H1 (cell line): ENCODE measurements around the gene RFXANK. TPM values are rescaled to one million over a fixed set of nuclear protein-coding genes. Genes with fewer than 3 reads are reported as not detected.

Source experiments
- HDAC2 ChIP-seq, 2 experiments: fragments of 300-600 bp in 1 of 2; sonication (generic) in 1 of 2; IDR thresholded peaks; 2 replicates each; pipeline ENCODE4 v1.6.1; 2011 to 2012; ENCODE audit warnings: low read depth in 2 of 2, low read length in 2 of 2, mild to moderate bottlenecking in 2 of 2, moderate library complexity in 2 of 2, borderline replicate concordance in 1 of 2, inconsistent platforms in 1 of 2
- KDM1A ChIP-seq: fragments of 200-600, 300-600 bp; sonication (generic); IDR thresholded peaks from 2 replicates; pipeline ENCODE4 v1.7.1; 2016; ENCODE audit warnings: mild to moderate bottlenecking, low read length, borderline replicate concordance
- POLR2A ChIP-seq, 2 experiments: IDR thresholded peaks; 1 replicate in 1 of 2; 2 replicates in 1 of 2; pipeline ENCODE4 v1.6.1; 2011; ENCODE audit warnings: low read depth in 2 of 2, low read length in 2 of 2, mild to moderate bottlenecking in 2 of 2; ENCODE audit errors: control extremely low read depth in 1 of 2
- TAF1 ChIP-seq: IDR thresholded peaks from 2 replicates; pipeline ENCODE4 v1.6.1; 2011; ENCODE audit warnings: mild to moderate bottlenecking, low read depth, low read length
- polyA plus RNA-seq, 7 experiments: library from polyadenylated mRNA; depleted of rRNA in 3 of 7; stranded (reverse) in 5 of 7; unstranded in 2 of 7; fragments of >200 nt in 5 of 7; fragments of 200-250 nt in 2 of 7; gene quantifications; 1 replicate in 5 of 7; 2 replicates in 1 of 7; 4 replicates in 1 of 7; pipeline versions ENCODE4 v1.2.1 to v1.2.3, GENCODE V29; 2011 to 2013; ENCODE audit warnings: missing spikeins in 2 of 7, mixed read lengths in 2 of 7
- total RNA-seq: library from RNA; stranded (reverse); fragmentation: NEBNext Ultra II Directional; extraction: Animal tissue kit (Norgen Biotek cat#: 25700); gene quantifications from 2 replicates; pipeline ENCODE4 v1.2.1, GENCODE V29; 2021
- TF ChIP-seq, protein P1 (sequence below): IDR thresholded peaks from 2 replicates; pipeline ENCODE4 v1.6.1; 2012; ENCODE audit warnings: inconsistent platforms

The RFXANK gene
- total and polyA plus RNA-seq, 2 of the 8 experiments (the other 6 are each of a cell fraction or from before 2014, with no cell fraction given): 72.9 to 87.5 TPM

DNA sequence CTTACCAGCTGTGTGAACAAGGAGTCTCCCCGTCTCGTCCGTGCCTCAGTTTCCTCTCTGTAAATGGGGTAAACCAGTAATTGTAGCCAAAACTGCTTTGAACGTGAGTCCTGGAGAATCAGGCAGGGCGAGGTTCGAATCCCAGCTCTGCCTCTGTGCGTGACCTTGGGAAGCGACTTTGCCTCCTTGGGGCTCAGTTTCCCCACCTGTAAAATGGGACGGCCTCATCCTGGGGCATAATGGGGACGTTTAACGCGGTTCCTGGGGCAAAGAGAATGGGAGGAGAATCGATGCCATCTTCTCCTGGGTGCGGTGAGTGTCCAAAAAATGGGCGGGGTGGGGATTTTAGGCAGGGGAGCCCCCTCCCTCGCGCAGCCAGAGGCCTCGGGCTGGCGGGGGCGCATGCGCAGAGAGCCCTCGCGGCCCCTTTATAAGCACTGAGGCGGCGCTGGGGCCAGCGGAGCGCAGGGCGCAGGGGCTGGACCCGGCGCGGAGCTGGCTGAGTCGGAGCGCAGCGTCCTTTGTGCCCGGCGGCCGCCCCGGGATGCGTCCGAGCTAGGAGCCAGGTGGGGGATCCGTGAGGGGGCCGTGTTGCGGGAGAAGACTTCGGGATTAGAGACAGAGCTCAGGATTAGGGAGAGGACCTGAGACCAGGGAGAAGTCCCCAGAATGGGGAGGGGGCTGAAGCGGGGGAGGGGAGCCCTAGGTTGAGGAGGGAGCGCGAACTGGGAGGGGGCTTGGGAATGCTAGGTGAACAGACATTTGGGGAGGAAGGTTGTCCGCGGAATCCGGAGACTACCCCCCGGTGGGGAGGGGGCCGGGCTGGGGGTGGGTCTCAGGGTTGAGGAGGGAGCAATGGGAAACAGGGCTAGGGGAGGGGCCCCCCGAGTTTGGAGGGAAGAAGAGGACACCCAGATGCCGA lies 19.7 kb downstream of the RFXANK start, which contains the start of gene NCAN (continued):
- TF ChIP-seq, protein P1, sequence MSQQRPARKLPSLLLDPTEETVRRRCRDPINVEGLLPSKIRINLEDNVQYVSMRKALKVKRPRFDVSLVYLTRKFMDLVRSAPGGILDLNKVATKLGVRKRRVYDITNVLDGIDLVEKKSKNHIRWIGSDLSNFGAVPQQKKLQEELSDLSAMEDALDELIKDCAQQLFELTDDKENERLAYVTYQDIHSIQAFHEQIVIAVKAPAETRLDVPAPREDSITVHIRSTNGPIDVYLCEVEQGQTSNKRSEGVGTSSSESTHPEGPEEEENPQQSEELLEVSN: no peak
- TF ChIP-seq POLR2A (IDR thresholded peaks at IDR 0.05; ENCODE audit: control extremely low read depth in 1 of 2, low read depth in 2 of 2, low read length in 2 of 2) (peak in 1 of 2 experiments; percentile 67; a peak in 1 of 3 replicates), KDM1A (peak; percentile 98), HDAC2 (IDR thresholded peaks at IDR 0.05; ENCODE audit: borderline replicate concordance in 1 of 2, low read depth in 2 of 2, low read length in 2 of 2) (peak in 1 of 2 experiments; percentile 66; a peak in 1 of 4 replicates), TAF1 (0 out of 2 replicates have a peak, but pooled peaks have one; percentile 33)
